ENCODE data around the gene APOBEC2. TPM values are rescaled to one million over a fixed set of nuclear protein-coding genes. Genes with fewer than 3 reads are reported as not detected.

Gene APOBEC2
- total RNA-seq, 1 donor from 2014 or later, result not detected

DNA sequence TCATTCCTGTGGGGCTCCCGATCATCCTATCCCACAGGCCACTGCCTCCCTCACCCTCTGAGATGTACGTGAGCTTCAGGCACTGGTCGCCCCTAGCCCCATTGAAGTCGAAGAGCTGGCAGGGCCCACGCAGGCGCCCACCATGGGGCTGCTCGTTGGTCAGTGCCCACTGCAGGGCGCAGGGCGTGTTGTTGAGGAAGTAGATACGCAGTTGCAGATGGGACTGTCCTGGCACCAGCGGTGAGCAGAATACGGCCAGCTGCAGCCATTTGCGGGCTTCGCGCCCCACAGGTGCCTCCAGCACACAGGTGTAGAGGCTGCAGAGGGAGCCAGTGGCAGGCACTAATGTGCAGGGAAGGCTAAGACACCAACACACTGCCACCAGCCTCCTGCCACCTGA, 20.2 kb upstream of the APOBEC2 start:
- Histone ChIP-seq H3K4me1 (peaks cover 6% of the 10 kb centered on the region), H3K9me3 (no peaks in the 10 kb centered on the region), H3K4me3 (no peak overlapping the region), H3K27me3 (no peaks in the 10 kb centered on the region), H3K36me3 (no peaks in the 10 kb centered on the region), H3K27ac (no peak overlapping the region)
- DNase-seq, result no peak
- intact Hi-C loops (cut with DNase I), result no loop called here
- no peak for ATAC-seq
- TF ChIP-seq, protein P1, sequence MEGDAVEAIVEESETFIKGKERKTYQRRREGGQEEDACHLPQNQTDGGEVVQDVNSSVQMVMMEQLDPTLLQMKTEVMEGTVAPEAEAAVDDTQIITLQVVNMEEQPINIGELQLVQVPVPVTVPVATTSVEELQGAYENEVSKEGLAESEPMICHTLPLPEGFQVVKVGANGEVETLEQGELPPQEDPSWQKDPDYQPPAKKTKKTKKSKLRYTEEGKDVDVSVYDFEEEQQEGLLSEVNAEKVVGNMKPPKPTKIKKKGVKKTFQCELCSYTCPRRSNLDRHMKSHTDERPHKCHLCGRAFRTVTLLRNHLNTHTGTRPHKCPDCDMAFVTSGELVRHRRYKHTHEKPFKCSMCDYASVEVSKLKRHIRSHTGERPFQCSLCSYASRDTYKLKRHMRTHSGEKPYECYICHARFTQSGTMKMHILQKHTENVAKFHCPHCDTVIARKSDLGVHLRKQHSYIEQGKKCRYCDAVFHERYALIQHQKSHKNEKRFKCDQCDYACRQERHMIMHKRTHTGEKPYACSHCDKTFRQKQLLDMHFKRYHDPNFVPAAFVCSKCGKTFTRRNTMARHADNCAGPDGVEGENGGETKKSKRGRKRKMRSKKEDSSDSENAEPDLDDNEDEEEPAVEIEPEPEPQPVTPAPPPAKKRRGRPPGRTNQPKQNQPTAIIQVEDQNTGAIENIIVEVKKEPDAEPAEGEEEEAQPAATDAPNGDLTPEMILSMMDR (IDR thresholded peaks at IDR 0.05), result no peak

DNA sequence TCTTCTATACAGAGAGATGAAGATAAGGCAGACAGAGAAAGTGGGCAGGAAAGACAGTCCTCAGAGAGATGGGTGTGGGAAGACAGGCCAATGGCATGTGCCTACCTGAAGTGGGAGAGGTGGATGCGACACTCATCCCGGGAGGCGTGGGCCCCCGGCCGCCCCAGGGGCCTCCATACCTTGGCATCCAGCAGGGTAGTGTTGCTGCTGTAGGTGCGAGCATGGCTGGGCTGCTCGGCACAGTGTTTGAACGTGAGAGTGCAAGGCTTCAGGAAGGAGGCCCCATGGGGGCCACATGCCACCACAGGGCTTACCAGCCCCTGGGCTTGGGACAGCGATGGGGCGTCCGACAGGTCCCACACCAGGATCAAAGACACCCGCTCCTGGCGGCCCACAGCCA, 19.2 kb upstream of the APOBEC2 start:
- H3K27ac ChIP-seq, result no peak overlapping the region
- no peaks in the 10 kb centered on the region for H3K27me3 ChIP-seq
- TF ChIP-seq, protein P1 (IDR thresholded peaks at IDR 0.05), result no peak
- H3K4me1 ChIP-seq, result no peaks in the 10 kb centered on the region
- no peaks in the 10 kb centered on the region for H3K36me3 ChIP-seq
- intact Hi-C loops (cut with DNase I), result no loop called here
- no peaks in the 10 kb centered on the region for H3K9me3 ChIP-seq
- DNase-seq (no peak), ATAC-seq (no peak)
- no peak overlapping the region for H3K4me3 ChIP-seq

DNA sequence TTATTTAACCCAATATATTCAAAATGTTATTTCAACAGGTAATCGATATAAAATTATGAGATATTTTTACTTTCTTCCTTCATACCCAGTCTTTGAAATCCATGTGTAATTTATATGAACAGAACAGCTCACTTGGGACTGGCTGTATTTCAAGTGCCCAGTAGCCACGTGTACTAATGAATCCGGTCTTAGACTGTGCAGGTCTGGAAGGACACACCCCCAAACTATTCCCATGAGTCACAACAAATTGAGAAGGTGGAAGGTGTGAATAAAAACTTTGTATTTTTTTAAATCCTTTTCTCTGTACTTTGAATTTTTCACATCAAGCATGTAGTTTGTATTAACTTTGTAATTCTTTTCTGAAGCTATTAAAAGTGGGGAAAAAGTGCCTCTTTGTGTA, 16.8 kb upstream of the APOBEC2 start:
- Histone ChIP-seq H3K36me3 (no peaks in the 10 kb centered on the region), H3K27ac (no peak overlapping the region), H3K4me1 (no peaks in the 10 kb centered on the region), H3K27me3 (no peaks in the 10 kb centered on the region), H3K9me3 (no peaks in the 10 kb centered on the region), H3K4me3 (no peak overlapping the region)
- TF ChIP-seq, protein P1 (IDR thresholded peaks at IDR 0.05), result no peak
- ATAC-seq (no peak), DNase-seq (no peak)
- intact Hi-C loops (cut with DNase I), result no loop called here

DNA sequence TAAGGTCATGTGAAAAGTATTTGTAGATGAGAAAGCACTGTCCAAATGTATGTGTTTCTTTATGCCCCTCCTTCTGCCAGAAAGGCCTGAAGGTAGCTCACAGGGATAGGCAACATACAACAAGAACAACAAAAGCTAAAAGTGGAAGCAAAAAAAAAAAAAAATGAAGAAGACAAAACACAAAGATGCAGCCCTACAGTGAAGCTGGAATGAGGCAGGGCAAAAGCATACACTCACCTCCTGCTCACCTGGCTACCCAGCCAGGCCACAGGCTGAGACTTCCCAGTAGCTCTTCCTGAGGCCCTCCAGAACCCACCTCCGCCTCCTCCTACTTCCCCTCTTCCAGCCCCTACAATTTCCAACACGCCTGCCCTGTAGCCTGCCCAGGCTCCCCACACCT, 16.4 kb upstream of the APOBEC2 start:
- H3K4me3 ChIP-seq, result no peak overlapping the region
- TF ChIP-seq, protein P1 (IDR thresholded peaks at IDR 0.05), result no peak

DNA sequence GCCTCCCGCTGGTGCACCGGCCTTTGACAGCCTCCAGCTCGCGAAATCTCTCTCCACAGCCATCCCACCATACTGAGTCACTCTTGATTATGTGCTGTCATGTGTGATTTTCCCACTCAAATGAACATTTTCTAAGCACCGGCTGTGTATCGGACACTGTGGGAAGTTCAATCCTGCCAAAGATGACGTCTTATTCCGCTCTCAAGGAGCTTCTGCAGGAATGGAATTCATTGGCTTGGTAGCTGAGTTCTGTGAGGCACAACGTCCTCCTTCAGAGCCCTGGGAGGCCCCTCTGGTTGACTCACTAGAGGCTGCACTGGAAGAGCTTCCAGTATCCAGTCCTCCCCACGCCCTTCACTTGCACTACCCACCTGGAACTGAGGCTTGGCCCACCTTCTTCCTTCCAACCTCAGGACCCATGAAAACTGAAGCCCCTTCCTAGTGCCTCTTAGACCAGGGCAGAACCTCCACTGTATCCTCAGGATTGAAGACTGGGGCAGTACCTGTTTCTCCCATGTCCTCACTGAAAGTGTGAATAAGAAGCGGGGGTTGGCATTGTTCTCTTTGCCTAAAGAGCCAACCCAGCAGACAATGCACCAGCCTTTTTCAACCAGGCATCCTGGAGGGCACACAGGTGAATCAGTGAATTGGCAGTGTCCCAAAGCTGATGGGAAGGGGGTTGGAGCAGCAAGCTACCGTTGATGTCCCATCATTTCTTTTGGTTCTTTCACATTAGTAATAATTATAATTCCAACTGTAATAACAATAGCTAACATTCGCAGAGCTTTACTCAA, 15.7 kb upstream of the APOBEC2 start:
- DNase-seq (no peak), ATAC-seq (no peak)
- TF ChIP-seq, protein P1 (IDR thresholded peaks at IDR 0.05), result no peak
- no peaks in the 10 kb centered on the region for H3K27me3 ChIP-seq
- no peaks in the 10 kb centered on the region for H3K4me1 ChIP-seq
- H3K9me3 ChIP-seq, result no peaks in the 10 kb centered on the region
- intact Hi-C loops (cut with DNase I), result no loop called here
- no peaks in the 10 kb centered on the region for H3K36me3 ChIP-seq
- H3K27ac ChIP-seq, result no peak overlapping the region
- no peak overlapping the region for H3K4me3 ChIP-seq

More for the DNA sequence above, 16.4 kb upstream of the APOBEC2 start:
- ATAC-seq, result no peak
- intact Hi-C loops (cut with DNase I), result no loop called here
- Histone ChIP-seq H3K27me3 (no peaks in the 10 kb centered on the region), H3K27ac (no peak overlapping the region), H3K9me3 (no peaks in the 10 kb centered on the region), H3K4me1 (no peaks in the 10 kb centered on the region), H3K36me3 (no peaks in the 10 kb centered on the region)
- DNase-seq, result no peak

Measured in upper lobe of right lung (tissue), 1 donor.